ENCODE results near the gene DNAH3. TPM values are rescaled to one million over a fixed set of nuclear protein-coding genes. Genes with fewer than 3 reads are reported as not detected.
"Not testable (repeated sequence)": the region's sequence is repeated elsewhere in the genome, so short reads cannot be mapped to it uniquely, and the experiment has no call there.

The DNAH3 gene
- total RNA-seq, 6 experiments from 2014 or later: not detected

DNA sequence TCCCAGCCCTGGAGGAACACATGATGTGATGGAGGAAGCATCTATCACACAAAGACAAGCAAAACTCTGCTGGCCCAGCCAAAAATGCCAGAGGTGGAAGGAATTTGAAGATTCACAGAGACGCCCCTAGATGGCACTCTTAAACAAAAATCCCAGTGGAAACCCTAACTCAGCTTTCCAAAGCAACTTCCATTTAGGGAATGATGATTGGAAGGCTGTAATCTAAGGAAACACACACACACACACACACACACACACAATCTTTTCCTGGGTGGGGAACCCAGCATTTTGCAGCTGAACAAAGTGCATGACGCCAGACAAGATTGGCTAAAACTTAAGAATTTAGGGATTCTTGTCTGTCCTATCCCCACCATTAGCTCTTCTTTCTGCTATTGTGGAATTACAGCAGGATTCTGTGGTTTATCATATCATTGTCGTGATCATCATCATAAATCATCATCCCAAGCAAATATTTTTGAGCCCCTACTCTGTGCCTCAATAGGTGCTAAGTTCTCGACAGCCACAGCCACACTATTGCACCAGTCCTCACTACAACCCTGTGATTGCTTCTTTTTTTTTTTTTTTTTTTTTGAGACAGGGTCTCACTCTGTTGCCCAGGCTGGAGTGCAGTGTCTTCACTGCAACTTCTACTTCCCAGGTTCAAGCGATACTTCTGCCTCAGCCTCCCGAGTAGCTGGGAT lies 6.3 kb upstream of the DNAH3 start:
- no peak for TF ChIP-seq POLR2A (IDR thresholded peaks at IDR 0.05)
- TF ChIP-seq, protein P1, sequence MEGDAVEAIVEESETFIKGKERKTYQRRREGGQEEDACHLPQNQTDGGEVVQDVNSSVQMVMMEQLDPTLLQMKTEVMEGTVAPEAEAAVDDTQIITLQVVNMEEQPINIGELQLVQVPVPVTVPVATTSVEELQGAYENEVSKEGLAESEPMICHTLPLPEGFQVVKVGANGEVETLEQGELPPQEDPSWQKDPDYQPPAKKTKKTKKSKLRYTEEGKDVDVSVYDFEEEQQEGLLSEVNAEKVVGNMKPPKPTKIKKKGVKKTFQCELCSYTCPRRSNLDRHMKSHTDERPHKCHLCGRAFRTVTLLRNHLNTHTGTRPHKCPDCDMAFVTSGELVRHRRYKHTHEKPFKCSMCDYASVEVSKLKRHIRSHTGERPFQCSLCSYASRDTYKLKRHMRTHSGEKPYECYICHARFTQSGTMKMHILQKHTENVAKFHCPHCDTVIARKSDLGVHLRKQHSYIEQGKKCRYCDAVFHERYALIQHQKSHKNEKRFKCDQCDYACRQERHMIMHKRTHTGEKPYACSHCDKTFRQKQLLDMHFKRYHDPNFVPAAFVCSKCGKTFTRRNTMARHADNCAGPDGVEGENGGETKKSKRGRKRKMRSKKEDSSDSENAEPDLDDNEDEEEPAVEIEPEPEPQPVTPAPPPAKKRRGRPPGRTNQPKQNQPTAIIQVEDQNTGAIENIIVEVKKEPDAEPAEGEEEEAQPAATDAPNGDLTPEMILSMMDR (IDR thresholded peaks at IDR 0.05): peak; percentile 60 to 63 (median 60)
- Histone ChIP-seq H3K4me3 (no peak overlapping the region), H3K9me3 (no peaks in the 10 kb centered on the region), H3K27me3 (no peaks in the 10 kb centered on the region), H3K4me1 (peaks cover 0 to 4% (median 0%) of the 10 kb centered on the region in 4 donors), H3K36me3 (no peaks in the 10 kb centered on the region), H3K27ac (no peak overlapping the region)
- 44% methylated on average over 5 of the region's 6 CpGs for WGBS (ENCODE audit: insufficient coverage, low coverage, low lambda C conversion rate, missing lambda C conversion rate)
- intact Hi-C loops (cut with DNase I): loop anchor here in 1 of 2 donors (10.0 kb wide), 1 partner anchor 398 kb away; no protein-coding TSS in a partner anchor
- DNase-seq (peak in 1 of 3 donors; percentile 46), ATAC-seq (peak; percentile 74 to 78 (median 74))

DNA sequence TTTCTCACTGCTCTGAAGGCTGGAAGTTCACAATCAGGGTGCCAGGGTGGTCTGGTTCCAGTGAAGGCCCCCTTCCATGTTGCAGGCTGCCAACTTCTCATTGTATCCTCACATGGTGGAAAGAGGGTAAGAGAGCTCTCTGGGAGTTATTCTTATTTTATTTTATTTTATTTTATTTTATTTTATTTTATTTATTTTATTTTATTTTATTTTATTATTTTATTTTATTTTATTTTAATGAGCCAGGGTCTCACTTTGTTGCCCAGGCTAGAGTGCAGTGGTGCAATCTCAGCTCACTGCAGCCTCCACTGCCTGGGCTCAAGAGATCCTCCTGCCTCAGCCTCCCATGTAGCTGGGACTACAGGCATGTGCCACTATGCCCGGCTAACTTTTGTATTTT lies 5.4 kb upstream of the DNAH3 start:
- not testable (repeated sequence) for H3K4me1 ChIP-seq, H3K27ac ChIP-seq, H3K9me3 ChIP-seq, ATAC-seq, H3K36me3 ChIP-seq, H3K4me3 ChIP-seq, DNase-seq, H3K27me3 ChIP-seq
- intact Hi-C loops (cut with DNase I): loop anchor here in 1 of 2 donors (10.0 kb wide), 1 partner anchor 399 kb away; no protein-coding TSS in a partner anchor
- 30% methylated on average over 1 of the region's 1 CpG for WGBS (ENCODE audit: insufficient coverage, low coverage, low lambda C conversion rate, missing lambda C conversion rate)

- not testable (repeated sequence) for ATAC-seq, H3K27me3 ChIP-seq, DNase-seq, H3K27ac ChIP-seq, H3K36me3 ChIP-seq, H3K4me3 ChIP-seq, H3K9me3 ChIP-seq, H3K4me1 ChIP-seq
- intact Hi-C loops (cut with DNase I): loop anchor here in 1 of 2 donors (10.0 kb wide), 1 partner anchor 402 kb away; no protein-coding TSS in a partner anchor
- WGBS (ENCODE audit: insufficient coverage, low coverage, low lambda C conversion rate, missing lambda C conversion rate): 81% methylated on average over 7 of the region's 11 CpGs
These were observed 2.6 kb upstream of the DNAH3 start for GRCh38 chr16:21153124-21153729.

DNA sequence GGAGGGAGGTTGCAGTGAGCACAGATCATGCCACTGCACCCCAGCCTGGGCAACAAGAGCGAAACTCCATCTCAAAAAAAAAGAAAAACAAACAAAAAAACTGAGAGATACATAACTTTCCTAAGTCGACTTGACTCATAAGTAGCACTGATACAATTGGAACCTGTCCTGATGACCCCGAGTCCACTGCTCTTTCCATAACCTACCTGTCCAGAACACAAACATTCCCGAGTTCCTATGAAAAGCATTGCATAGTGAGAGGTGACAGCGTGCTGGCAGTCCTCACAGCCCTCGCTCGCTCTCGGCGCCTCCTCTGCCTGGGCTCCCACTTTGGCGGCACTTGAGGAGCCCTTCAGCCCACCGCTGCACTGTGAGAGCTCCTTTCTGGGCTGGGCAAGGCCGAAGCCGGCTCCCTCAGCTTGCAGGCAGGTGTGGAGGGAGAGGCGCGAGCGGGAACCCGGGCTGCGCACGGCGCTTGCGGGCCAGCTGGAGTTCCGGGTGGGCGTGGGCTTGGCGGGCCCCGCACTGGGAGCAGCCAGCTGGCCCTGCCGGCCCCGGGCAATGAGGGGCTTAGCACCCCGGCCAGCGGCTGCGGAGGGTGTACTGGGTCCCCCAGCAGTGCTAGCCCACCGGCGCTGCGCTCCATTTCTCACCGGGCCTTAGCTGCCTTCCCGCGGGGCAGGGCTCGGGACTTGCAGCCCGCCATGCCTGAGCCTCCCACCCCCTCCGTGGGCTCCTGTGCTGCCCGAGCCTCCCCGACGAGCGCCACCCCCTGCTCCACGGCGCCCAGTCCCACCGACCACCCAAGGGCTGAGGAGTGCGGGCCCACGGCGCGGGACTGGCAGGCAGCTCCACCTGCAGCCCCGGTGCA lies 1.7 kb upstream of the DNAH3 start:
- not testable (repeated sequence) for ATAC-seq, H3K4me3 ChIP-seq, H3K27me3 ChIP-seq, H3K27ac ChIP-seq, H3K4me1 ChIP-seq, H3K9me3 ChIP-seq, H3K36me3 ChIP-seq, DNase-seq
- intact Hi-C loops (cut with DNase I): loop anchor here in 1 of 2 donors (10.0 kb wide), 1 partner anchor 402 kb away; no protein-coding TSS in a partner anchor
- 69% methylated on average over 5 of the region's 51 CpGs for WGBS (ENCODE audit: insufficient coverage, low coverage, low lambda C conversion rate, missing lambda C conversion rate)

- intact Hi-C loops (cut with DNase I): no loop called here
- no peaks in the 10 kb centered on the region for H3K27me3 ChIP-seq
- TF ChIP-seq, protein P1 (IDR thresholded peaks at IDR 0.05): no peak
- no peak for TF ChIP-seq POLR2A (IDR thresholded peaks at IDR 0.05)
- ATAC-seq: no peak
- H3K4me3 ChIP-seq: no peak overlapping the region
- no peak for DNase-seq
- H3K36me3 ChIP-seq: no peaks in the 10 kb centered on the region
- no peak overlapping the region for H3K27ac ChIP-seq
- H3K4me1 ChIP-seq: no peaks in the 10 kb centered on the region
- H3K9me3 ChIP-seq: no peaks in the 10 kb centered on the region
- 16% methylated on average over 4 of the region's 5 CpGs for WGBS (ENCODE audit: insufficient coverage, low coverage, low lambda C conversion rate, missing lambda C conversion rate)
These were observed 4.9 kb downstream of the DNAH3 start for GRCh38 chr16:21145738-21146137.
